GM19395 (cell line): Measurements from ENCODE around the gene PSMC3.
A peak's percentile ranks its signal among the peaks of the same experiment; 100 is the strongest.

ENCODE experiments used
- ATAC-seq: cut with Tn5 transposase; IDR thresholded peaks from one replicate; pipeline ENCODE4 v1.9.1; 2021; ENCODE audit warnings: mild to moderate bottlenecking, moderate library complexity; ENCODE audit not compliant: unreplicated experiment

PSMC3 gene

GRCh38 chr11:47413908-47414684, 12.1 kb downstream of the PSMC3 start:
- no peak for ATAC-seq

GRCh38 chr11:47413351-47413750, 12.9 kb downstream of the PSMC3 start:
- no peak for ATAC-seq

- ATAC-seq: no peak
Measured at GRCh38 chr11:47411884-47412746, 14.1 kb downstream of the PSMC3 start.

- no peak for ATAC-seq
Measured at GRCh38 chr11:47410370-47411264, 15.6 kb downstream of the PSMC3 start.

GRCh38 chr11:47409440-47410369, 16.5 kb downstream of the PSMC3 start:
- no peak for ATAC-seq

GRCh38 chr11:47408598-47409439, 17.4 kb downstream of the PSMC3 start:
- ATAC-seq: no peak

- ATAC-seq: peak; percentile 84
Measured at GRCh38 chr11:47407746-47408590, 18.3 kb downstream of the PSMC3 start, which contains the start of gene SLC39A13. TSS of gene SLC39A13 (plus strand) at chr11:47408590. CDS start at chr11:47410095, 1,505 bp downstream.

GRCh38 chr11:47406896-47407745, 19.1 kb downstream of the PSMC3 start:
- no peak for ATAC-seq

- ATAC-seq: no peak
Measured at GRCh38 chr11:47403571-47403970, 22.7 kb downstream of the PSMC3 start.

GRCh38 chr11:47403135-47403534, 23.1 kb downstream of the PSMC3 start:
- no peak for ATAC-seq

- ATAC-seq: peak; percentile 79
Measured at GRCh38 chr11:47400768-47401279, 25.4 kb downstream of the PSMC3 start.

GRCh38 chr11:47399860-47400767, 26.1 kb downstream of the PSMC3 start:
- ATAC-seq: peak; percentile 58

GRCh38 chr11:47398551-47398950, 27.7 kb downstream of the PSMC3 start:
- ATAC-seq: no peak

GRCh38 chr11:47398011-47398410, 28.2 kb downstream of the PSMC3 start:
- no peak for ATAC-seq

GRCh38 chr11:47396049-47396320, 30.3 kb downstream of the PSMC3 start:
- no peak for ATAC-seq
